GM10266 (cell line): ENCODE measurements around the gene CEP192.

ENCODE experiments used
- DNase-seq: peaks from one replicate; pipeline ENCODE4 v3.0.0; 2012; ENCODE audit errors: extremely low spot score
- CTCF ChIP-seq: IDR thresholded peaks from 2 replicates; pipeline ENCODE4 v1.5.1; 2012; ENCODE audit warnings: mild to moderate bottlenecking, low read depth; ENCODE audit not compliant: control insufficient read depth, insufficient read depth; ENCODE audit errors: missing control alignments

Gene CEP192

GRCh38 chr18:13005289-13005688, 14.1 kb downstream of the CEP192 start:
- DNase-seq = no peak
- no peak for TF ChIP-seq CTCF

- DNase-seq = no peak
- TF ChIP-seq CTCF = no peak
Measured at GRCh38 chr18:13006531-13007247, 15.5 kb downstream of the CEP192 start.

- no peak for DNase-seq
- no peak for TF ChIP-seq CTCF
Measured at GRCh38 chr18:13007248-13007560, 16.0 kb downstream of the CEP192 start.

- no peak for DNase-seq
- TF ChIP-seq CTCF = no peak
Measured at GRCh38 chr18:13011719-13012118, 20.6 kb downstream of the CEP192 start.

DNA sequence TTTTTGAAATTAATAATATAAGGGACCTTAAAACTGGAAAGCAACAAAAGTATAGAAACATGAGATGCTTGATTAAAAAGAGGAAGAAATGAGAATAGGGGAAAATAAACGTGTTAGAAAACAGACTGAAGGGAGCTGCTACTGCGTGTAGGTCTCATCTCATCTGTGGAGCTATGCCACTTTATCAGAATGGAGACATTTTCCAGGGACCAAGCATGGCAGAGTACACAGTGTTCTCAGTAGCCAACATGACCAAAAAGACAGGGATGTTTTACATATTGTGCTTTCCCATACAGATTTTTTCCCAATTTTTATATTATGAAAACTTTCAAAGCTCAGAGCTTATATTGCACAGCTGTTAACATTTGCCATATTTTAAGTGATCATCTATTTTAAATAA, 23.1 kb downstream of the CEP192 start:
- DNase-seq = no peak
- no peak for TF ChIP-seq CTCF

DNA sequence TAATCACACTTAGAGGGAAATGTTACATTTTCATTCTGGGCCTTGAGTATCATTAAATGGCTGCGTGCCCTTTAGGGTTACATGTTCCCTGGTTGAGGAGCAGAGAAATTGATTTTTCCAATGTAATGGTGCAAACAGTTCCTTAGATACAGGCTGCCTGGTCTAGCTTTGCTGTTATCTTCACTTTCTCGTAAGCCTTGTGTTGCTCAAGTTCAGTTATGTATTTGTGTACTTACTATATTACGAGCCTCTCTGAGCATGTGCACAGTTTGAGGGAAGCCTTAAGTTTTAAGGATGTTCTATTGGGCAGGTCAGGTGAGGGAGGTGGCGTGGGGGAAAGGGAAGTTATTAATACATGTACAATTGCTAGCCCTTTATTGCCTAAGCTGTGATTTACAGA, 23.7 kb downstream of the CEP192 start:
- DNase-seq = no peak
- no peak for TF ChIP-seq CTCF

GRCh38 chr18:13017247-13017875, 26.2 kb downstream of the CEP192 start:
- DNase-seq = no peak
- no peak for TF ChIP-seq CTCF
